HG02759 (cell line): ENCODE measurements around the gene APOD.

Source experiments
- ATAC-seq: cut with Tn5 transposase; IDR thresholded peaks from one replicate; pipeline ENCODE4 v1.9.1; 2021; ENCODE audit warnings: mild to moderate bottlenecking, moderate library complexity; ENCODE audit not compliant: unreplicated experiment

The APOD gene

GRCh38 chr3:195555110-195555509 lies 28.6 kb downstream of the APOD start:
- no peak for ATAC-seq

DNA sequence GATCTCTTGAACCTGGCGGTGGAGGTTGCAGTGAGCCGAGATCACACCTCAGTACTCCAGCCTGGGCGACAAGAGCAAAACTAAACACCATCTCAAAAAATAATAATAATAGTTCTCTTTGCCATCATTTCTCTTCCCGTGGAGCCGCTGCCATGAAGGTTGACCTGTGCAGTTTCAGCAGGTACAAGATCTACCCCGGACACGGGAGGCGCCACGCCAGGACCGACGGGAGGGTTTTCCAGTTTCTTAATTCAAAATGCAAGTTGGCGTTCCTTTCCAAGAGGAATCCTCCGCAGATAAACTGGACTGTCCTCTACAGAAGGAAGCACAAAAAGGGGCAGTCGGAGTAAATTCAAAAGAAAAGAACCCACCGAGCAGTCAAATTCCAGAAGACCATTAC lies 29.3 kb downstream of the APOD start:
- ATAC-seq: no peak

- no peak for ATAC-seq
These were observed 30.5 kb downstream of the APOD start for GRCh38 chr3:195553268-195553667.

DNA sequence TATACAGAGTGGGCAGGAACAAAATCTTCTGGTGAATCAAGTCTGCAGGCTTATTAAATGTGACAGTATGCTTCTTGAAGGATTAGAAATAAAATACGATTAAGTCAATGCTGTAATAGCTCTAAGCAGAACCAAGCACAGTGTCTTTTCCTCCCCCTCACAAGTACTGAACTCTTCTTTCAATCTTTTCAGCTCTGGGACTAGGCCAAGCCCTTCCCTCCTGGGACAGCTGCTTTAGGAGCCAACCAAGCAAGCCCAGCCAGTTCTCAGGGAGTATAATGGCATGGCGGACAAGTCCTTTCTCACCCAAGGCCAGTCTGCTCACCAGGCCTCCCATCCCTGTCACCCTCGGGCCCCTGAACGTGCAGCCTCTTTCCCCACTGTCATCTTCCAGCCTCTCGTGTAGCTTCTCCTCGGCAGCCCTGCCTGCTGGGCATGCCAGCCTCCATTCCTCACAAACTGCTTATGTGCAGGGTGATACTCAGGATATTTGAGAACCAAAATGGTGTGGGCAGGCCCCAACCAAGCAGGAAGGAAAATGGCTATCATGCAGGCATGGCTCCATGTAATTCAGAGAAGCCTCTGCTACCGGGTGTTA lies 32.3 kb downstream of the APOD start:
- ATAC-seq: no peak

GRCh38 chr3:195550723-195551122 lies 33.0 kb downstream of the APOD start:
- ATAC-seq: peak; percentile 51

DNA sequence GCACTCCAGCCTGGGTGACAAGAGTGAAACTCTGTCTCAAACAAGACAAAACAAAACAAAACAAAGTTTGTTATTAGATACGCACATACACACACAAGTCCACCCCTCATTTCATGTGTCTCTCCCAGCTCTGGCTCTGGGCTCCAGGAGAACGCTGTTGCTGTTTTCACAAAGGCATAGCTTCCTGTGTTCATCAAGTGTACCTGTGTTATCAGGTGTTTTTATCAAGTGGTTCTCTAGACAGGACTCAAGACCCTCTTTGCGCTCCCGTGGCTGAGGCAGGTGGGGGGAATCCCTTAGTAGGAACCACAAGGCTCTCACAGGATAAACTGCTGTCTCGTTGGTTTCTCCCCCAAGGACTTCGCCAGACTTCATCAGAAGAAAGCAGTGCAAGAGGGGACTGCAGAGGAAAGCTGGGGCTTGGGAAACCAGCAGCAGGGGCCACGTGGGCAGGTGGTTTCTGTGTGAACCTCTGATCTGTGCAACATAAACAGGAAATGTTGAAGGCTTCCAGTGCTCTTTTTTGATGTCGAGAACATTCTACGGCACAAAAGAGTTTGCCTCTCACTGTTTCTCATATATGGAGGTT lies 33.7 kb downstream of the APOD start:
- ATAC-seq: peak; percentile 72

DNA sequence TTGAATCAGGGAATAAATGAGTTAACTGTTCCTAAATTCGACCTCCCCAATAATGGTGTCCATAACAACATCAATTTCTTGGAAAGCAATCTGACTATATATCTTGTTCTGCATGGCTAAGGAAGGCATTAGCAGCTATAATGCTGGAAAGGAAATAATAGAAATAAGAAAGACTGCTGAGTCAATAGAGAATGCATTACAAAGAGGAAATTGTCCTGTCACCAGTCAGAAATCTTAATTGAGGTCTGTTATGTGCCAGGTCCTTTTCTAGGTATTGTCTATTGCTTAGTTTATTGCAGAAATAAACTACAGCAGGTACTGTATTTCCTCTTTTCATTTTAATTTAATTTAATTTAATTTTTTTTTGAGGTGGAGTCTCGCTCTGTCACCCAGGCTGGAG lies 34.8 kb downstream of the APOD start:
- no peak for ATAC-seq

- ATAC-seq: no peak
These were observed 35.2 kb downstream of the APOD start for GRCh38 chr3:195548501-195548900.

DNA sequence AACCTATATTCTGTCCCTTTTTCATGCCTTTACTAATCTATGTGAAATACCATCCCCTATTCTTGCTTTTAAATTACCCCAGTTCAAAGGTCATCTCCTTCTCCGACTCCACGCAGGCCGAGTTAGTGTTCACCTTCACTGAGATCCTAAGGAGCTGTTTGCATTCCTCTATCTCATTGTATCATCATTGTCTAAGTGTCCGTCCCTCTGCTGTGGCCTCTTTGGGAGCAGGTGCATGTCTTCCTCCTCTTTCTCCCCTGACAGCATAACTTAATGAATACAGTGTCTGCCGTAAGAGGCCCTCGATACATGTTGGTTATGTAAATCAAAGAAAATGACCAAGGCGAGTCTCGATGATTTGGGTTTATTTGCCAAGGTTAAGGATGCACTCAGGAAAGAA lies 35.7 kb downstream of the APOD start:
- no peak for ATAC-seq

DNA sequence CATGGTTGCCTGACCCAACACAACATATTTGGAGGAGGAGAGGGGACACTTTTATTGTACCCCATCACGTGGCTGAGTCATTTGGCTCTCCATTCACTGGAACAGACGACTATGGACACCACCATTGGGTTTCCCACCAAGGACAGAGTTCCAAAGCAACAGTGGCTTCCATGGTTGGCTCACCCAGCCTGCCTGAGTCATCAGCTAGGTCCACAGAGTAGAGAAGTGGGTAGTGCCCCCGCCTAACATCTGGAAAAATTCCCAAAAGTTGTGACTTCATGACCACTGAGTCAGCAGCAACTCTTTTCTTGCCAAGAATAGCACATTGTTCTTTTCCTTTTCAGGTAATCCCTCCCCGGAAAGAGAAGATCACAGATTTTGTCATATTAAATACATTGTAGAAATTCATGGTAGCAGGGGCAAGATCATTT lies 37.6 kb downstream of the APOD start:
- no peak for ATAC-seq

DNA sequence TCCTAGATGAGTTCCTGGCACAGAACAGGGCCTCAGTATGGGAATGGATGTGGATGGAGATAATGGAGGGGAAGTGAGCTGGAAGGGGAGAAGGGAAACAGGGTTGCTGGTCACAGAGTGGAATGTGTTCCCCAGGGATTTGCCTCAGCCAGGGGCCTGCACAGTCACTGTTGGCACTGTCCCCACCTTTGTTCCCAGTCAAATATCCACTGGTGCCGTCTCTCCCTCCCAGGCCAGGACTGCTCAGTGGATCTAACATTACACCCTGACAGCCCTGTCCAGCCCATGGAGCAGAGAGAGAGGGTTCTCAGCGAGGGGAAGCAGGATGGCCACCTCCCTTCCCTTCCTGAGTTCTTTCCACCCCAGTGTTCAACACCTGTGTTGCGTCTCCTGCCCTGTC lies 39.1 kb downstream of the APOD start:
- no peak for ATAC-seq

DNA sequence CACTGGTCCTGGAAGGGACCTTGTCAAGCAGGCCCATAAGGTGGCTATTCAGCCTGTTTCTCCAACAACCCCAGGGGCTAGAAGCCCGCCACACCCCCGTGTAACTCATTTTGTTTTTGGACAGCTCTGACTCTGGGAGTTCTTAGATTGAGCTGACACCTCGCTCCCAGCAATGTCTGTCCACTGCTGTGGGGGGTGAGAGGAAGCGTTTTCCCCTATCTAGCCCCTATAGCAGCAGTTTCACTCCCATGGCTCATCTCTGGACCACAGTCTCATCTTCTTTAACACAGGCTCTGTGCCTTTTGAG lies 39.6 kb downstream of the APOD start:
- ATAC-seq: no peak

- no peak for ATAC-seq
These were observed 40.1 kb downstream of the APOD start for GRCh38 chr3:195543500-195544229.

- ATAC-seq: peak; percentile 79
These were observed 40.8 kb downstream of the APOD start, which contains the start of gene PPP1R2 for GRCh38 chr3:195542698-195543499. Gene PPP1R2, minus strand, starts transcription at chr3:195543325. Its CDS starts 300 bp downstream, at chr3:195543025.

DNA sequence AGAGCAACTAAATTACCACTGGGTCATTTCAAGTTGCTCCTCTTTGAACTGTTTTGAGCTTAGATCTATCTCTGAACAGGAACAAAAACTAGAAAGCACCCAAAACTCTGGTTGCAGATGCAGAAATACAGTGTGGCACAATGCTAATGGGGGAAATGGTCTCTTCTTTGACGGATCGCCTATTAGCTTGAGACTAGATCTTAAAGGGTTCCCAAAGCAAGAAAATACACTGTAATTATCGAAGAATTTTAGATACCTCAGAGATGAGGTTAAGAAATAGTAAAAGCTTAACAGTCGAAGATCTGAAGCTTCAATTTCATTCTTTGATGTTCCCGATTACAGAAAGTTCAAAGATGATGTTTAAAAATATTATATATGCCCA lies 41.4 kb downstream of the APOD start:
- ATAC-seq: no peak

- no peak for ATAC-seq
These were observed 43.2 kb downstream of the APOD start for GRCh38 chr3:195540511-195540910.

DNA sequence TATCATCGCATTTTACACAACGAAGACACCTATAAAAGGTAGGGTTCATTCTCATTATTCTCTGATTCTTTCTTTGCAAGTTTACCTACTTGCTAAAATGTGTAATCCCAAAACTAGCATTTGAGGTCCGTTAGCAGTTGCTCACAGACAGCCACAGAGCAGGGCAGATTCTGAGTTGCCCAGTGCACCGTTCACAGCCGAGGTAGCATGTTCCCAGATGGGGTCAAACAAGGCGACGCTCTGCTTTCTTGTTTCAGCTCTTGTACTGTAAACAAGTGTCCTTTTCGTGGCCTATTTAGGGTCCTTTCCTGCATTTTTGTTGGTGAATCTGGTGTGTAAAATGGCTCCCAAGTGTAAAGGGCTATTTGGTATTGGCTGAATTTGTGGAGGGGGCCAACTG lies 43.7 kb downstream of the APOD start:
- ATAC-seq: no peak

- ATAC-seq: no peak
These were observed 44.3 kb downstream of the APOD start for GRCh38 chr3:195539479-195539878.

DNA sequence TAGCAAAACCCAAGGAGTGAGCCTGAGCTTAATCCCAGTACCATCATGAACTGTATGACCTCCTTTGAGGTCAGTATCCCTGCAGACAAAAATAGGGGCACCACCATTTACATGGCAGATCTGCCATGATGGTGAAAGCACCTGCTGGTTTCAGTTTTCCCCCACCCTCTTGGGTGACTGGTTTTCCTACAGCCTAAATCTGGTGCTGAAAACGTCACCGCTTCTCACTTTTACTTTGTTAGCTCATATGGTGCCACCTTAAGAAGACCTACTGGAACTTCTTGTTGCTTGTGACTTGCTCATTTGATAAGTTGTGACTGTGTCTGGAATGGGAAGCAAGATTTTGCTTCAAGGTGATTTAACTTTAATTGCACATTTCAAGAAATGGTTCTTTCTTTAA lies 45.7 kb downstream of the APOD start:
- ATAC-seq: peak; percentile 58

- ATAC-seq: no peak
These were observed 48.4 kb downstream of the APOD start for GRCh38 chr3:195535293-195535692.

GRCh38 chr3:195532834-195533233 lies 50.9 kb downstream of the APOD start:
- ATAC-seq: no peak

GRCh38 chr3:195532345-195532744 lies 51.4 kb downstream of the APOD start:
- ATAC-seq: no peak
